ENCODE measurements around the gene CENPX.

Gene CENPX

GRCh38 chr17:82007495-82008257 is 15.0 kb downstream of the CENPX start:
- peaks cover 8 to 32% (median 19%) of the 10 kb centered on the region in 5 donors for H3K4me1 ChIP-seq (ENCODE audit: control insufficient read depth in 5 of 5, insufficient read depth in 5 of 5, low read length in 5 of 5)
- H3K9me3 ChIP-seq (ENCODE audit: control insufficient read depth in 5 of 5, low read length in 5 of 5), result no peaks in the 10 kb centered on the region
- H3K36me3 ChIP-seq (ENCODE audit: control insufficient read depth in 5 of 5, insufficient read depth in 5 of 5, low read length in 5 of 5), result peaks cover 0 to 30% (median 9%) of the 10 kb centered on the region in 5 donors
- H3K9ac ChIP-seq (ENCODE audit: low read length in 5 of 5), result no peak overlapping the region
- H3K27me3 ChIP-seq (ENCODE audit: control insufficient read depth in 5 of 5, insufficient read depth in 4 of 5, low read length in 5 of 5), result no peaks in the 10 kb centered on the region
- no peak overlapping the region for H3K4me3 ChIP-seq (ENCODE audit: low read depth in 1 of 5, low read length in 5 of 5)
- H3K27ac ChIP-seq (ENCODE audit: low read depth, low read length), result no peak overlapping the region

- no peak overlapping the region for H3K27ac ChIP-seq (ENCODE audit: low read depth, low read length)
- no peak overlapping the region for H3K9ac ChIP-seq (ENCODE audit: low read length in 5 of 5)
- H3K4me1 ChIP-seq (ENCODE audit: control insufficient read depth in 5 of 5, insufficient read depth in 5 of 5, low read length in 5 of 5), result peaks cover 8 to 32% (median 19%) of the 10 kb centered on the region in 5 donors
These were observed 15.5 kb downstream of the CENPX start for GRCh38 chr17:82007228-82007494.

GRCh38 chr17:82006468-82007227 is 16.0 kb downstream of the CENPX start:
- Histone ChIP-seq H3K36me3 (ENCODE audit: control insufficient read depth in 5 of 5, insufficient read depth in 5 of 5, low read length in 5 of 5) (peaks cover 0 to 20% (median 4%) of the 10 kb centered on the region in 5 donors), H3K27ac (ENCODE audit: low read depth, low read length) (no peak overlapping the region), H3K4me3 (ENCODE audit: low read depth in 1 of 5, low read length in 5 of 5) (no peak overlapping the region), H3K9me3 (ENCODE audit: control insufficient read depth in 5 of 5, low read length in 5 of 5) (no peaks in the 10 kb centered on the region), H3K4me1 (ENCODE audit: control insufficient read depth in 5 of 5, insufficient read depth in 5 of 5, low read length in 5 of 5) (peaks cover 8 to 32% (median 19%) of the 10 kb centered on the region in 5 donors), H3K9ac (ENCODE audit: low read length in 5 of 5) (no peak overlapping the region), H3K27me3 (ENCODE audit: control insufficient read depth in 5 of 5, insufficient read depth in 4 of 5, low read length in 5 of 5) (no peaks in the 10 kb centered on the region)

More at GRCh38 chr17:82007228-82007494, 15.5 kb downstream of the CENPX start:
- no peak overlapping the region for H3K4me3 ChIP-seq (ENCODE audit: low read depth in 1 of 5, low read length in 5 of 5)
- no peaks in the 10 kb centered on the region for H3K27me3 ChIP-seq (ENCODE audit: control insufficient read depth in 5 of 5, insufficient read depth in 4 of 5, low read length in 5 of 5)
- no peaks in the 10 kb centered on the region for H3K9me3 ChIP-seq (ENCODE audit: control insufficient read depth in 5 of 5, low read length in 5 of 5)
- peaks cover 0 to 25% (median 9%) of the 10 kb centered on the region in 5 donors for H3K36me3 ChIP-seq (ENCODE audit: control insufficient read depth in 5 of 5, insufficient read depth in 5 of 5, low read length in 5 of 5)

GRCh38 chr17:82005701-82006348 is 16.9 kb downstream of the CENPX start:
- peaks cover 8 to 32% (median 19%) of the 10 kb centered on the region in 5 donors for H3K4me1 ChIP-seq (ENCODE audit: control insufficient read depth in 5 of 5, insufficient read depth in 5 of 5, low read length in 5 of 5)
- H3K4me3 ChIP-seq (ENCODE audit: low read depth in 1 of 5, low read length in 5 of 5), result no peak overlapping the region
- no peak overlapping the region for H3K27ac ChIP-seq (ENCODE audit: low read depth, low read length)
- H3K9ac ChIP-seq (ENCODE audit: low read length in 5 of 5), result no peak overlapping the region
- H3K27me3 ChIP-seq (ENCODE audit: control insufficient read depth in 5 of 5, insufficient read depth in 4 of 5, low read length in 5 of 5), result no peaks in the 10 kb centered on the region
- peaks cover 0 to 13% (median 0%) of the 10 kb centered on the region in 5 donors for H3K36me3 ChIP-seq (ENCODE audit: control insufficient read depth in 5 of 5, insufficient read depth in 5 of 5, low read length in 5 of 5)
- H3K9me3 ChIP-seq (ENCODE audit: control insufficient read depth in 5 of 5, low read length in 5 of 5), result no peaks in the 10 kb centered on the region

GRCh38 chr17:82004517-82005455 is 17.9 kb downstream of the CENPX start:
- H3K9ac ChIP-seq (ENCODE audit: low read length in 5 of 5), result peak overlapping the region in 1 of 5 donors; percentile 11
- no peak overlapping the region for H3K4me3 ChIP-seq (ENCODE audit: low read depth in 1 of 5, low read length in 5 of 5)
- H3K27ac ChIP-seq (ENCODE audit: low read depth, low read length), result no peak overlapping the region
- no peaks in the 10 kb centered on the region for H3K27me3 ChIP-seq (ENCODE audit: control insufficient read depth in 5 of 5, insufficient read depth in 4 of 5, low read length in 5 of 5)
- H3K4me1 ChIP-seq (ENCODE audit: control insufficient read depth in 5 of 5, insufficient read depth in 5 of 5, low read length in 5 of 5), result peaks cover 8 to 32% (median 19%) of the 10 kb centered on the region in 5 donors
- H3K9me3 ChIP-seq (ENCODE audit: control insufficient read depth in 5 of 5, low read length in 5 of 5), result no peaks in the 10 kb centered on the region
- peaks cover 0 to 9% (median 0%) of the 10 kb centered on the region in 5 donors for H3K36me3 ChIP-seq (ENCODE audit: control insufficient read depth in 5 of 5, insufficient read depth in 5 of 5, low read length in 5 of 5)

- Histone ChIP-seq H3K27ac (ENCODE audit: low read depth, low read length) (no peak overlapping the region), H3K27me3 (ENCODE audit: control insufficient read depth in 5 of 5, insufficient read depth in 4 of 5, low read length in 5 of 5) (no peaks in the 10 kb centered on the region), H3K4me3 (ENCODE audit: low read depth in 1 of 5, low read length in 5 of 5) (no peak overlapping the region), H3K36me3 (ENCODE audit: control insufficient read depth in 5 of 5, insufficient read depth in 5 of 5, low read length in 5 of 5) (peaks cover 0 to 6% (median 0%) of the 10 kb centered on the region in 5 donors), H3K9ac (ENCODE audit: low read length in 5 of 5) (no peak overlapping the region), H3K9me3 (ENCODE audit: control insufficient read depth in 5 of 5, low read length in 5 of 5) (no peaks in the 10 kb centered on the region), H3K4me1 (ENCODE audit: control insufficient read depth in 5 of 5, insufficient read depth in 5 of 5, low read length in 5 of 5) (peaks cover 8 to 32% (median 19%) of the 10 kb centered on the region in 5 donors)
These were observed 19.0 kb downstream of the CENPX start for GRCh38 chr17:82003411-82004381.

- Histone ChIP-seq H3K4me1 (ENCODE audit: control insufficient read depth in 5 of 5, insufficient read depth in 5 of 5, low read length in 5 of 5) (peaks cover 8 to 30% (median 19%) of the 10 kb centered on the region in 5 donors), H3K9me3 (ENCODE audit: control insufficient read depth in 5 of 5, low read length in 5 of 5) (no peaks in the 10 kb centered on the region), H3K27me3 (ENCODE audit: control insufficient read depth in 5 of 5, insufficient read depth in 4 of 5, low read length in 5 of 5) (no peaks in the 10 kb centered on the region), H3K27ac (ENCODE audit: low read depth, low read length) (no peak overlapping the region), H3K36me3 (ENCODE audit: control insufficient read depth in 5 of 5, insufficient read depth in 5 of 5, low read length in 5 of 5) (peaks cover 0 to 16% (median 5%) of the 10 kb centered on the region in 5 donors), H3K4me3 (ENCODE audit: low read depth in 1 of 5, low read length in 5 of 5) (no peak overlapping the region), H3K9ac (ENCODE audit: low read length in 5 of 5) (no peak overlapping the region)
These were observed 21.1 kb downstream of the CENPX start for GRCh38 chr17:82001571-82002056.

GRCh38 chr17:82000803-82001570 is 21.7 kb downstream of the CENPX start:
- no peaks in the 10 kb centered on the region for H3K27me3 ChIP-seq (ENCODE audit: control insufficient read depth in 5 of 5, insufficient read depth in 4 of 5, low read length in 5 of 5)
- H3K27ac ChIP-seq (ENCODE audit: low read depth, low read length), result no peak overlapping the region
- H3K9ac ChIP-seq (ENCODE audit: low read length in 5 of 5), result no peak overlapping the region
- H3K4me3 ChIP-seq (ENCODE audit: low read depth in 1 of 5, low read length in 5 of 5), result no peak overlapping the region
- H3K9me3 ChIP-seq (ENCODE audit: control insufficient read depth in 5 of 5, low read length in 5 of 5), result no peaks in the 10 kb centered on the region
- H3K4me1 ChIP-seq (ENCODE audit: control insufficient read depth in 5 of 5, insufficient read depth in 5 of 5, low read length in 5 of 5), result peaks cover 4 to 24% (median 14%) of the 10 kb centered on the region in 5 donors
- peaks cover 0 to 22% (median 9%) of the 10 kb centered on the region in 5 donors for H3K36me3 ChIP-seq (ENCODE audit: control insufficient read depth in 5 of 5, insufficient read depth in 5 of 5, low read length in 5 of 5)
